HCT116 (cell line): ENCODE data around the gene YIPF2. TPM values are rescaled to one million over a fixed set of nuclear protein-coding genes. Genes with fewer than 3 reads are reported as not detected.

Source experiments
- ATAC-seq: fragments of 200-7000 bp; cut with Tn5 transposase; 2 replicates; pipeline ENCODE4 v1.9.1; 2020; ENCODE audit warnings: mild to moderate bottlenecking, moderate library complexity
- BruUV-seq: library from RNA; stranded (reverse); fragments of 400-500 nt; replicated peaks from 2 replicates; lab custom pipeline; 2021; lab: Mats Ljungman, UMichigan
- CTCF ChIA-PET: fragments of 300-600 bp; sonication (Branson Sonifier 250); formaldehyde crosslinking; loops from one replicate; lab custom pipeline; 2021; ENCODE audit warnings: antibody characterized with exemption; lab: Charles Lee
- POLR2A ChIA-PET: fragments of 300-600, 350-600 bp; sonication (Branson Sonifier 250); formaldehyde crosslinking; loops from one replicate; lab custom pipeline; 2021; ENCODE audit warnings: antibody characterized with exemption; lab: Charles Lee
- RAD21 ChIA-PET, 2 experiments: fragments of 300-600 bp; sonication (Branson Sonifier 250); formaldehyde crosslinking; loops; one replicate each; lab custom pipeline; 2023; ENCODE audit warnings: low total read pairs in 2 of 2; ENCODE audit not compliant: uncharacterized antibody in 2 of 2, unreplicated experiment in 2 of 2, low non-redundant PET in 1 of 2; lab: Charles Lee
- DNase-seq: peaks from one replicate; pipeline ENCODE4 v3.0.0-alpha.2; 2010; ENCODE audit warnings: low read depth, low spot score
- H2AFZ ChIP-seq: fragments of 200-600 bp; shearing (Covaris generic), sonication (generic); 2 replicates; pipeline ENCODE4 v1.6.1; 2017; ENCODE audit warnings: low read depth, mixed run types, mixed read lengths, antibody characterized with exemption, low read length; ENCODE audit not compliant: poor library complexity, severe bottlenecking
- H3K27ac ChIP-seq: 2 replicates; pipeline ENCODE4 v1.5.1; 2012; ENCODE audit warnings: low read depth, low read length
- H3K27me3 ChIP-seq: fragments of 200-600 bp; sonication (generic); 2 replicates; pipeline ENCODE4 v1.6.1; 2016; ENCODE audit warnings: mixed run types, low read length, mixed read lengths; ENCODE audit not compliant: insufficient read depth
- H3K36me3 ChIP-seq, 2 experiments: fragments of 200-500 bp in 1 of 2; fragments of 200-600 bp in 1 of 2; sonication (Bioruptor generic) in 1 of 2; sonication (generic) in 1 of 2; 2 replicates each; pipeline versions ENCODE4 v1.5.1 to v1.6.1; 2014 to 2016; ENCODE audit warnings: low read length in 2 of 2, inconsistent platforms in 1 of 2, mixed read lengths in 1 of 2, mixed run types in 1 of 2; ENCODE audit not compliant: insufficient read depth in 2 of 2, control insufficient read depth in 1 of 2
- H3K4me1 ChIP-seq, 2 experiments: fragments of 200-600 bp in 1 of 2; sonication (generic) in 1 of 2; 2 replicates each; pipeline versions ENCODE4 v1.5.1 to v1.6.1; 2012 to 2017; ENCODE audit warnings: low read length in 2 of 2, inconsistent platforms in 1 of 2, mild to moderate bottlenecking in 1 of 2, mixed read lengths in 1 of 2, mixed run types in 1 of 2, moderate library complexity in 1 of 2; ENCODE audit not compliant: insufficient read depth in 2 of 2, control insufficient read depth in 1 of 2
- H3K4me2 ChIP-seq: fragments of 200-600 bp; sonication (generic); 2 replicates; pipeline ENCODE4 v1.6.1; 2017; ENCODE audit warnings: mixed run types, low read length, mixed read lengths
- H3K4me3 ChIP-seq, 2 experiments: fragments of 200-600 bp in 1 of 2; sonication (generic) in 1 of 2; replicated peaks in 1 of 2; 2 replicates each; pipeline ENCODE4 v1.5.1; 2011 to 2016; ENCODE audit warnings: low read length in 2 of 2, control low read depth in 1 of 2, low read depth in 1 of 2, mild to moderate bottlenecking in 1 of 2, mixed read lengths in 1 of 2, mixed run types in 1 of 2
- H3K79me2 ChIP-seq: fragments of 200-600 bp; sonication (generic); 2 replicates; pipeline ENCODE4 v1.6.1; 2017; ENCODE audit warnings: mild to moderate bottlenecking, mixed run types, low read length, moderate library complexity, mixed read lengths; ENCODE audit not compliant: insufficient read depth
- H3K9ac ChIP-seq: fragments of 200-600 bp; sonication (generic); 2 replicates; pipeline ENCODE4 v1.6.1; 2016; ENCODE audit warnings: low read length, mixed read lengths
- H3K9me2 ChIP-seq: fragments of 200-600 bp; sonication (generic), shearing (Covaris generic); 2 replicates; pipeline ENCODE4 v1.6.1; 2017; ENCODE audit warnings: mixed run types, mild to moderate bottlenecking, moderate library complexity; ENCODE audit not compliant: insufficient read depth
- H3K9me3 ChIP-seq, 2 experiments: fragments of 200-500 bp in 1 of 2; fragments of 200-600 bp in 1 of 2; sonication (Bioruptor generic) in 1 of 2; sonication (generic) in 1 of 2; 2 replicates each; pipeline ENCODE4 v1.6.1; 2014 to 2017; ENCODE audit warnings: low read length in 2 of 2, mixed read lengths in 2 of 2, inconsistent platforms in 1 of 2, low read depth in 1 of 2, mild to moderate bottlenecking in 1 of 2, mixed run types in 1 of 2, moderate library complexity in 1 of 2; ENCODE audit not compliant: control insufficient read depth in 1 of 2, insufficient read depth in 1 of 2
- H4K20me1 ChIP-seq: fragments of 200-600 bp; sonication (generic), shearing (Covaris generic); 2 replicates; pipeline ENCODE4 v1.6.1; 2017; ENCODE audit warnings: mixed run types, mild to moderate bottlenecking, moderate library complexity; ENCODE audit not compliant: insufficient read depth
- CTCF ChIP-seq, 3 experiments: fragments of 200-600 bp in 1 of 3; sonication (generic) in 1 of 3; IDR thresholded peaks in 2 of 3; conservative IDR thresholded peaks in 1 of 3; 2 replicates each; pipeline ENCODE4 v1.5.1; 2012 to 2017; ENCODE audit warnings: low read depth in 2 of 3, low read length in 2 of 3, antibody characterized with exemption in 1 of 3, borderline replicate concordance in 1 of 3, control low read depth in 1 of 3, mild to moderate bottlenecking in 1 of 3, mixed read lengths in 1 of 3, mixed run types in 1 of 3, moderate library complexity in 1 of 3; ENCODE audit not compliant: insufficient read depth in 1 of 3
- EGR1 ChIP-seq: IDR thresholded peaks from 2 replicates; pipeline ENCODE4 v1.6.1; 2012; ENCODE audit warnings: low read depth
- POLR2AphosphoS5 ChIP-seq: IDR thresholded peaks from 2 replicates; pipeline ENCODE4 v1.6.1; 2011; ENCODE audit warnings: mild to moderate bottlenecking, low read depth, low read length, moderate library complexity
- SRF ChIP-seq: IDR thresholded peaks from 2 replicates; pipeline ENCODE4 v1.6.1; 2012; ENCODE audit warnings: low read depth
- YY1 ChIP-seq: IDR thresholded peaks from 2 replicates; pipeline ENCODE4 v1.6.1; 2011; ENCODE audit warnings: low read length, low read depth, moderate library complexity, mild to moderate bottlenecking; ENCODE audit not compliant: insufficient replicate concordance; ENCODE audit errors: extremely low read depth
- intact Hi-C: fragments of 100-400 bp; cut with micrococcal nuclease; formaldehyde crosslinking; loops from 2 replicates; pipeline ENCODE4 v1.10.0; 2022
- total RNA-seq: library from RNA; stranded (reverse); gene quantifications from one replicate; pipeline ENCODE4 v1.2.1, GENCODE V29; 2021; ENCODE audit not compliant: unreplicated experiment
- TF ChIP-seq, protein P1 (sequence below): IDR thresholded peaks from 2 replicates; pipeline ENCODE4 v1.6.1; 2011; ENCODE audit warnings: mild to moderate bottlenecking, low read length, moderate library complexity; ENCODE audit not compliant: insufficient replicate concordance; ENCODE audit errors: extremely low read depth
- TF ChIP-seq, protein P2 (sequence below): IDR thresholded peaks from 2 replicates; pipeline ENCODE4 v1.6.1; 2012
- TF ChIP-seq, protein P3 (sequence below): IDR thresholded peaks from 2 replicates; pipeline ENCODE4 v1.6.1; 2012; ENCODE audit warnings: low read depth

Gene YIPF2
- total RNA-seq, 1 experiment from 2014 or later = 44.7 TPM

DNA sequence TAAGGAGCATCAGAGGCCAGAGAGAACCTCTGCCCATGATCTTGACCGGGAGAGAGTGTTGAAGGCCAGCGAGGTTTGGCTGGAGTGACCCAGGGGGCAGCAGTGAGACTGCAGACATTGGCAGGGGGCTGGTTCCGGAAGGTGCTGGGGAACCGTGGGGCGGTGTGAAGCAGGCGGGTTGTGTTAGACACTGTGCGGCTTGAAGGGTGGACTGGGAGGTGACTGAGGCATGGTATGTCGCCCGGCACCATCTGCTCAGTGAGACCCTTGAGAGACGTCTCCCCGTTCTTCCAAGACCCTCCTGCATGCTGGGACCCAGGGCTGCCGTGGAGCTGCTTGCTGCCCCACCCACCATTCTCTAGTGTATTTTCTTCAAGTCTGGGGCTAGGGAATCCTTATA, 32.5 kb downstream of the YIPF2 start:
- H3K4me2 ChIP-seq = no peak overlapping the region
- H3K4me3 ChIP-seq = no peak overlapping the region
- H2AFZ ChIP-seq = no peak overlapping the region
- H3K9me2 ChIP-seq = no peaks in the 10 kb centered on the region
- peak in 2 of 3 experiments; percentile 25 to 35; a peak in 2 of 6 replicates for TF ChIP-seq CTCF (IDR thresholded peaks at IDR 0.05 in 2 of 3, conservative IDR thresholded peaks at IDR 0.05 in 1 of 3; ENCODE audit: borderline replicate concordance in 1 of 3, insufficient read depth in 1 of 3, low read depth in 2 of 3, low read length in 2 of 3)
- no peak for TF ChIP-seq SRF
- TF ChIP-seq, protein P1, sequence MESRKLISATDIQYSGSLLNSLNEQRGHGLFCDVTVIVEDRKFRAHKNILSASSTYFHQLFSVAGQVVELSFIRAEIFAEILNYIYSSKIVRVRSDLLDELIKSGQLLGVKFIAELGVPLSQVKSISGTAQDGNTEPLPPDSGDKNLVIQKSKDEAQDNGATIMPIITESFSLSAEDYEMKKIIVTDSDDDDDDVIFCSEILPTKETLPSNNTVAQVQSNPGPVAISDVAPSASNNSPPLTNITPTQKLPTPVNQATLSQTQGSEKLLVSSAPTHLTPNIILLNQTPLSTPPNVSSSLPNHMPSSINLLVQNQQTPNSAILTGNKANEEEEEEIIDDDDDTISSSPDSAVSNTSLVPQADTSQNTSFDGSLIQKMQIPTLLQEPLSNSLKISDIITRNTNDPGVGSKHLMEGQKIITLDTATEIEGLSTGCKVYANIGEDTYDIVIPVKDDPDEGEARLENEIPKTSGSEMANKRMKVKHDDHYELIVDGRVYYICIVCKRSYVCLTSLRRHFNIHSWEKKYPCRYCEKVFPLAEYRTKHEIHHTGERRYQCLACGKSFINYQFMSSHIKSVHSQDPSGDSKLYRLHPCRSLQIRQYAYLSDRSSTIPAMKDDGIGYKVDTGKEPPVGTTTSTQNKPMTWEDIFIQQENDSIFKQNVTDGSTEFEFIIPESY = no peak
- no peak for TF ChIP-seq YY1
- TF ChIP-seq, protein P2, sequence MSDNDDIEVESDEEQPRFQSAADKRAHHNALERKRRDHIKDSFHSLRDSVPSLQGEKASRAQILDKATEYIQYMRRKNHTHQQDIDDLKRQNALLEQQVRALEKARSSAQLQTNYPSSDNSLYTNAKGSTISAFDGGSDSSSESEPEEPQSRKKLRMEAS = no peak
- TF ChIP-seq EGR1 = no peak
- TF ChIP-seq, protein P3, sequence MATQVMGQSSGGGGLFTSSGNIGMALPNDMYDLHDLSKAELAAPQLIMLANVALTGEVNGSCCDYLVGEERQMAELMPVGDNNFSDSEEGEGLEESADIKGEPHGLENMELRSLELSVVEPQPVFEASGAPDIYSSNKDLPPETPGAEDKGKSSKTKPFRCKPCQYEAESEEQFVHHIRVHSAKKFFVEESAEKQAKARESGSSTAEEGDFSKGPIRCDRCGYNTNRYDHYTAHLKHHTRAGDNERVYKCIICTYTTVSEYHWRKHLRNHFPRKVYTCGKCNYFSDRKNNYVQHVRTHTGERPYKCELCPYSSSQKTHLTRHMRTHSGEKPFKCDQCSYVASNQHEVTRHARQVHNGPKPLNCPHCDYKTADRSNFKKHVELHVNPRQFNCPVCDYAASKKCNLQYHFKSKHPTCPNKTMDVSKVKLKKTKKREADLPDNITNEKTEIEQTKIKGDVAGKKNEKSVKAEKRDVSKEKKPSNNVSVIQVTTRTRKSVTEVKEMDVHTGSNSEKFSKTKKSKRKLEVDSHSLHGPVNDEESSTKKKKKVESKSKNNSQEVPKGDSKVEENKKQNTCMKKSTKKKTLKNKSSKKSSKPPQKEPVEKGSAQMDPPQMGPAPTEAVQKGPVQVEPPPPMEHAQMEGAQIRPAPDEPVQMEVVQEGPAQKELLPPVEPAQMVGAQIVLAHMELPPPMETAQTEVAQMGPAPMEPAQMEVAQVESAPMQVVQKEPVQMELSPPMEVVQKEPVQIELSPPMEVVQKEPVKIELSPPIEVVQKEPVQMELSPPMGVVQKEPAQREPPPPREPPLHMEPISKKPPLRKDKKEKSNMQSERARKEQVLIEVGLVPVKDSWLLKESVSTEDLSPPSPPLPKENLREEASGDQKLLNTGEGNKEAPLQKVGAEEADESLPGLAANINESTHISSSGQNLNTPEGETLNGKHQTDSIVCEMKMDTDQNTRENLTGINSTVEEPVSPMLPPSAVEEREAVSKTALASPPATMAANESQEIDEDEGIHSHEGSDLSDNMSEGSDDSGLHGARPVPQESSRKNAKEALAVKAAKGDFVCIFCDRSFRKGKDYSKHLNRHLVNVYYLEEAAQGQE = no peak
- no peak for TF ChIP-seq POLR2AphosphoS5
- CTCF ChIA-PET = no interaction called here
- DNase-seq (no peak), ATAC-seq (peak; percentile 33; the same call in 1 of the 2 replicates)
- no peaks in the 10 kb centered on the region for H3K36me3 ChIP-seq
- H3K4me1 ChIP-seq = peaks cover 13 to 21% of the 10 kb centered on the region in 2 experiments
- POLR2A ChIA-PET = no interaction called here
- peaks cover 92% of the 10 kb centered on the region for H3K79me2 ChIP-seq
- RAD21 ChIA-PET = no interaction called here
- BruUV-seq = no TSS peak
- H3K9ac ChIP-seq = no peak overlapping the region
- no peak overlapping the region for H3K27ac ChIP-seq
- intact Hi-C loops = no loop called here
- no peaks in the 10 kb centered on the region for H4K20me1 ChIP-seq
- no peaks in the 10 kb centered on the region for H3K9me3 ChIP-seq
- no peaks in the 10 kb centered on the region for H3K27me3 ChIP-seq
